22Rv1 (cell line): ENCODE measurements around the gene DBI.

Experiments used
- H3K27ac ChIP-seq: fragments of 450-650 bp; 2 replicates; pipeline ENCODE4 v1.5.1; 2017
- CTCF ChIP-seq: fragments of 450-650 bp; IDR thresholded peaks from 2 replicates; pipeline ENCODE4 v1.5.1; 2017; ENCODE audit warnings: mild to moderate bottlenecking
- ZFX ChIP-seq: fragments of 450-650 bp; IDR thresholded peaks from 2 replicates; pipeline ENCODE4 v1.6.1; 2017; ENCODE audit warnings: antibody characterized with exemption, borderline replicate concordance

The DBI gene

GRCh38 chr2:119376810-119377209, 10.0 kb downstream of the DBI start:
- no peak overlapping the region for H3K27ac ChIP-seq
- TF ChIP-seq ZFX (no peak), CTCF (no peak)

GRCh38 chr2:119377294-119377992, 10.7 kb downstream of the DBI start:
- TF ChIP-seq CTCF (no peak), ZFX (no peak)
- H3K27ac ChIP-seq, result no peak overlapping the region

GRCh38 chr2:119377993-119378345, 11.2 kb downstream of the DBI start:
- H3K27ac ChIP-seq, result no peak overlapping the region
- no peak for TF ChIP-seq CTCF
- no peak for TF ChIP-seq ZFX

DNA sequence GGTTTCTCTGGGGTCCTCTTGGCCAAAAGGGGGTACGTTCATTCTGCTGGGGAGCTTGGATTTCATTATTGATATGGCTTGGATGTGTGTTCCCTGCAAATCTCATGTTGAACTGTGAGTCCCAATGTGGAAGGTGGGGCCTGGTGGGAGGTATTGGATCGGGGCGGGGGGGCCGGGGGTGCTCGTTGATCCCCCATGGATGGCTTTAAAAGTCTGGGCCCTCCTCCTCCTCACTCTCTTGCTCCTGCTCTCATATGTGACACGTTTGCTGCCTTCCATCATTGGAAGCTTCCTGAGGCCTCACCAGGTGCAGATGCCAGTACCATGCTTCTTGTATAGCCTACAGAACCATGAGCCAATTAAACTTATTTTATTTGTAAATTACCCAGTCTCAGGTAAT, 11.8 kb downstream of the DBI start:
- no peak for TF ChIP-seq ZFX
- TF ChIP-seq CTCF, result no peak
- H3K27ac ChIP-seq, result no peak overlapping the region

DNA sequence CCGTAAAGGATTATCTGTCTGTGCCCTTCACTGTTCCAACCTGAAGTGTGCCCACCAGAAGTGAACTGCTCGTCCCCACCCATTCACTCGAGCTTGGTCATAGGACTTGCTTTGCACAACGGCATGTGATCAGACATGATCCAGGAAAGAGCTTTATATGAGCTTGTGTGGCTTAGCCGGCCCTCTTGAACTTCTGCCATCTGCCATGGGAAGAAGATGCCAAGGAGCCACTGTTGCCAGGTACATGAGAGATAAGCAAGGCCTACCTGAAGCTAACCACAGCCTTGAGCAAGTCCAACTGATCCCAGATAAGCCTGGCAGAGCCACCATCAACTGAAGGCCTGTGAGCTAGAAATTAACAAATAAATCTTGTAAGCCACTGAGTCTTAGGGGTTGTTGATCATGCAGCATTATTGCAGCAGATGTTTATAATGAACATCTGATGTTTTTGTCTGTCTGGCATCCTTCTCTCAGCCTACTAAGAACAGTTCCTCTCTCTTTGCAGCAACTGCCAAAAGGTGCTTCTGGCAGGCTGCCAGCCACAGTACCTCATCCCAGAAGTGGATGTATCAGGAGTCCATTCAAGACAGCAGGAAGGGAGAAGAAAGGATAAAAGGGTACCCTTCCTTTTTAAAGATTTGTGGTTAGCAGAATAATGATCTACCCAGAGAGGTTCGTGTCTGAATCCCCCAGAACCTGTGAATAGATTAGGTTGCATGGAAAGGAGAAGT, 16.8 kb downstream of the DBI start:
- no peak for TF ChIP-seq CTCF
- no peak for TF ChIP-seq ZFX
- no peak overlapping the region for H3K27ac ChIP-seq

DNA sequence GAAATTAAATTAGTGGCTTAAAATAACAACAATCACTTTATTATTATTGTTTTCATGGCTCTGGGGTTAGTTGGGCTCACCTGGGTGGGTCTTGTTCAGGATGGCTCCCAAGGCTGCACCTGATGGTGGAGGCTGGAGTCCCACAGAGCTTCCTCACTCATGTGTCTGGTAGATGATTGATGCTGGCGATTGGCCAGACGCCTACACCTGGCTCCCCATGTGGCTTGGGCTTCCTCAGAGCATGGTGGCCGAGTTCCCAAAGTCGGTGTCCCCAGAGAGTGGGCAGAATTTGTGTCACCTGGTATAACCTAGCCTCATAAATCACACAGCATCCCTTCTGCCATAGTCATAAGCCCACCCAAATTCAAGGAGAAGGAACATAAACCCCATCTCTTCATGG, 18.2 kb downstream of the DBI start:
- H3K27ac ChIP-seq, result no peak overlapping the region
- TF ChIP-seq CTCF, result no peak
- TF ChIP-seq ZFX, result no peak

DNA sequence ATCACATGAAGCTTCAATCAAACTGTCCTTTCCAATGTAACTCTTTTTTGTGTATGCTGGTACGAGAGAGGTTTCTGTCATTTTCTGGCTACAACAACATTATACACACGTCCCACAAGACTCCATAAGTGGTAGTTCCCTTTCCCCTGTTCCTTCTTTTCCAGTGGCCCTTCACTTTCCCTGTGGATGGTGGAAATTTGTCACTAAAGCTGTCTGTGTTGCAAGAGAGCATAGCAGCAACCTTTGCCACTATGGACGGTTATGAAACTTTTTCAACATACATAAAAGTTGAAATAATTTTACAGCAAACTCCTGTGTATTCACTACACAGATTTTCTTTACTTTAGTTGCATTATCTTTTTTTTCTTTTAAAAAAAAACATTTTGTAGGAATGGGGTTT, 18.7 kb downstream of the DBI start:
- no peak for TF ChIP-seq ZFX
- TF ChIP-seq CTCF, result no peak

More for the DNA sequence above, 18.7 kb downstream of the DBI start:
- H3K27ac ChIP-seq, result no peak overlapping the region
